ENCODE data around the gene LRRC47. TPM values are rescaled to one million over a fixed set of nuclear protein-coding genes. Genes with fewer than 3 reads are reported as not detected.
A peak's percentile ranks its signal among the peaks of the same experiment; 100 is the strongest.

The LRRC47 gene
- total RNA-seq, 1 donor from 2014 or later: 57.9 TPM

GRCh38 chr1:3736131-3736561, 60.2 kb downstream of the LRRC47 start:
- Mint-ChIP-seq H3K36me3 (ENCODE audit: low read depth) (no peaks in the 10 kb centered on the region), H3K9me3 (no peaks in the 10 kb centered on the region), H3K4me3 (no peak overlapping the region)

GRCh38 chr1:3735688-3736087, 60.6 kb downstream of the LRRC47 start:
- H3K27me3 Mint-ChIP-seq (ENCODE audit: low read depth): no peaks in the 10 kb centered on the region
- H3K4me1 Mint-ChIP-seq: peaks cover 9% of the 10 kb centered on the region
- no peak overlapping the region for H3K27ac Mint-ChIP-seq (ENCODE audit: unreplicated experiment)
- no peak for TF ChIP-seq CTCF (conservative IDR thresholded peaks at IDR 0.05)
- no peaks in the 10 kb centered on the region for H3K36me3 Mint-ChIP-seq (ENCODE audit: low read depth)
- no peak overlapping the region for H3K4me3 Mint-ChIP-seq
- no peaks in the 10 kb centered on the region for H3K9me3 Mint-ChIP-seq
- DNase-seq (ENCODE audit: low read depth, low spot score): no peak

More at GRCh38 chr1:3736131-3736561, 60.2 kb downstream of the LRRC47 start:
- Mint-ChIP-seq H3K27ac (ENCODE audit: unreplicated experiment) (no peak overlapping the region), H3K4me1 (peaks cover 9% of the 10 kb centered on the region), H3K27me3 (ENCODE audit: low read depth) (no peaks in the 10 kb centered on the region)
- no peak for TF ChIP-seq CTCF (conservative IDR thresholded peaks at IDR 0.05)
- DNase-seq (ENCODE audit: low read depth, low spot score): no peak

- Mint-ChIP-seq H3K4me1 (peaks cover 9% of the 10 kb centered on the region), H3K27me3 (ENCODE audit: low read depth) (no peaks in the 10 kb centered on the region), H3K36me3 (ENCODE audit: low read depth) (no peaks in the 10 kb centered on the region), H3K9me3 (no peaks in the 10 kb centered on the region), H3K4me3 (no peak overlapping the region), H3K27ac (ENCODE audit: unreplicated experiment) (no peak overlapping the region)
- TF ChIP-seq CTCF (conservative IDR thresholded peaks at IDR 0.05): no peak
- no peak for DNase-seq (ENCODE audit: low read depth, low spot score)
Measured at GRCh38 chr1:3735027-3735681, 61.1 kb downstream of the LRRC47 start.

GRCh38 chr1:3734602-3735001, 61.7 kb downstream of the LRRC47 start:
- H3K9me3 Mint-ChIP-seq: no peaks in the 10 kb centered on the region
- no peak for DNase-seq (ENCODE audit: low read depth, low spot score)
- no peaks in the 10 kb centered on the region for H3K36me3 Mint-ChIP-seq (ENCODE audit: low read depth)
- H3K4me3 Mint-ChIP-seq: no peak overlapping the region
- H3K27me3 Mint-ChIP-seq (ENCODE audit: low read depth): no peaks in the 10 kb centered on the region
- no peak for TF ChIP-seq CTCF (conservative IDR thresholded peaks at IDR 0.05)
- H3K27ac Mint-ChIP-seq (ENCODE audit: unreplicated experiment): no peak overlapping the region
- peaks cover 9% of the 10 kb centered on the region for H3K4me1 Mint-ChIP-seq

GRCh38 chr1:3733883-3734589, 62.3 kb downstream of the LRRC47 start:
- Mint-ChIP-seq H3K4me1 (peaks cover 9% of the 10 kb centered on the region), H3K27me3 (ENCODE audit: low read depth) (no peaks in the 10 kb centered on the region), H3K9me3 (no peaks in the 10 kb centered on the region), H3K27ac (ENCODE audit: unreplicated experiment) (no peak overlapping the region), H3K4me3 (peak overlapping the region; percentile 34), H3K36me3 (ENCODE audit: low read depth) (no peaks in the 10 kb centered on the region)
- TF ChIP-seq CTCF (conservative IDR thresholded peaks at IDR 0.05): no peak
- no peak for DNase-seq (ENCODE audit: low read depth, low spot score)

Measured in neural crest cell (in vitro differentiated cells).